IMR-90 (cell line): ENCODE results near the gene CACNA1I. TPM values are rescaled to one million over a fixed set of nuclear protein-coding genes. Genes with fewer than 3 reads are reported as not detected.

Experiments
- ATAC-seq: fragments of 200-7000 bp; cut with Tn5 transposase; 2 replicates; pipeline ENCODE4 v1.9.1; 2020; ENCODE audit warnings: low read depth, mild to moderate bottlenecking, moderate library complexity
- BruUV-seq: library from RNA; stranded (reverse); fragments of 400-500 nt; replicated peaks from 2 replicates; lab custom pipeline; 2021; lab: Mats Ljungman, UMichigan
- CTCF ChIA-PET: fragments of 300-600 bp; formaldehyde crosslinking; extraction: SDS; loops from one replicate; lab custom pipeline; 2021; ENCODE audit warnings: antibody characterized with exemption; lab: Yijun Ruan, JAX
- POLR2A ChIA-PET: fragments of 300-600 bp; sonication (Branson Sonifier 250); formaldehyde crosslinking; loops from one replicate; lab custom pipeline; 2022; ENCODE audit warnings: antibody characterized with exemption; ENCODE audit not compliant: unreplicated experiment; lab: Charles Lee
- DNase-seq: peaks from one replicate; pipeline ENCODE4 v3.0.0; 2013
- H2AFZ ChIP-seq: replicated peaks from 2 replicates; pipeline ENCODE3; 2013; ENCODE audit warnings: low read length, mild to moderate bottlenecking; ENCODE audit not compliant: poor library complexity
- H2AK5ac ChIP-seq: 2 replicates; pipeline ENCODE4 v1.6.1; 2013; ENCODE audit warnings: low read depth, low read length, inconsistent platforms
- H2AK9ac ChIP-seq: replicated peaks from 2 replicates; pipeline ENCODE3; 2013; ENCODE audit warnings: mild to moderate bottlenecking, low read depth, low read length, moderate library complexity; ENCODE audit not compliant: poor library complexity
- H2BK120ac ChIP-seq: 2 replicates; pipeline ENCODE4 v1.6.1; 2013; ENCODE audit warnings: low read depth, low read length, inconsistent platforms
- H2BK15ac ChIP-seq: 3 replicates; pipeline ENCODE4 v1.6.1; 2013; ENCODE audit warnings: low read depth, low read length, inconsistent platforms
- H2BK20ac ChIP-seq: 2 replicates; pipeline ENCODE4 v1.6.1; 2013; ENCODE audit warnings: low read depth, mild to moderate bottlenecking, inconsistent platforms, low read length, moderate library complexity
- H2BK5ac ChIP-seq: 2 replicates; pipeline ENCODE4 v1.6.1; 2013; ENCODE audit warnings: mild to moderate bottlenecking, low read depth, low read length, inconsistent platforms; ENCODE audit not compliant: poor library complexity, severe bottlenecking
- H3K14ac ChIP-seq: replicated peaks from 2 replicates; pipeline ENCODE4 v1.6.1; 2013; ENCODE audit warnings: low read depth, low read length, inconsistent platforms
- H3K18ac ChIP-seq: 2 replicates; pipeline ENCODE4 v1.6.1; 2013; ENCODE audit warnings: low read depth, low read length, control low read depth
- H3K23ac ChIP-seq: 2 replicates; pipeline ENCODE4 v1.6.1; 2013; ENCODE audit warnings: low read depth, low read length, inconsistent platforms
- H3K27ac ChIP-seq: 2 replicates; pipeline ENCODE4 v1.5.1; 2013; ENCODE audit warnings: mild to moderate bottlenecking, control low read depth, low read length; ENCODE audit not compliant: insufficient read depth
- H3K27me3 ChIP-seq: 2 replicates; pipeline ENCODE4 v1.6.1; 2013; ENCODE audit warnings: low read length; ENCODE audit not compliant: control insufficient read depth, insufficient read depth
- H3K36me3 ChIP-seq: 2 replicates; pipeline ENCODE4 v1.6.1; 2013; ENCODE audit warnings: low read length, mixed read lengths; ENCODE audit not compliant: control insufficient read depth, insufficient read depth
- H3K4ac ChIP-seq: 2 replicates; pipeline ENCODE4 v1.6.1; 2013; ENCODE audit warnings: low read depth, low read length, inconsistent platforms
- H3K4me1 ChIP-seq: 2 replicates; pipeline ENCODE4 v1.6.1; 2013; ENCODE audit warnings: low read length, mixed read lengths; ENCODE audit not compliant: control insufficient read depth, insufficient read depth
- H3K4me2 ChIP-seq: 2 replicates; pipeline ENCODE4 v1.6.1; 2013; ENCODE audit warnings: low read depth, mild to moderate bottlenecking, control low read depth, low read length, moderate library complexity
- H3K4me3 ChIP-seq: 2 replicates; pipeline ENCODE4 v1.5.1; 2013; ENCODE audit warnings: low read depth, mild to moderate bottlenecking, control low read depth, low read length, moderate library complexity; ENCODE audit not compliant: insufficient read depth
- H3K56ac ChIP-seq: 2 replicates; pipeline ENCODE4 v1.6.1; 2013; ENCODE audit warnings: low read length, inconsistent platforms; ENCODE audit not compliant: insufficient read depth; ENCODE audit errors: extremely low read depth
- H3K79me1 ChIP-seq, 2 experiments: 2 replicates each; pipeline ENCODE4 v1.6.1; 2013; ENCODE audit warnings: low read length in 2 of 2, inconsistent platforms in 1 of 2, low read depth in 1 of 2
- H3K9ac ChIP-seq: 2 replicates; pipeline ENCODE4 v1.6.1; 2013; ENCODE audit warnings: low read depth, low read length, control low read depth
- H3K9me1 ChIP-seq: 2 replicates; pipeline ENCODE4 v1.6.1; 2013; ENCODE audit warnings: low read length, inconsistent platforms; ENCODE audit not compliant: insufficient read depth
- H3K9me3 ChIP-seq: 2 replicates; pipeline ENCODE4 v1.6.1; 2013; ENCODE audit warnings: low read length; ENCODE audit not compliant: control insufficient read depth, insufficient read depth
- H4K20me1 ChIP-seq: 2 replicates; pipeline ENCODE4 v1.6.1; 2013; ENCODE audit warnings: low read length, inconsistent platforms; ENCODE audit not compliant: insufficient read depth
- H4K5ac ChIP-seq: 2 replicates; pipeline ENCODE4 v1.6.1; 2013; ENCODE audit warnings: mild to moderate bottlenecking, low read depth, low read length, control low read depth
- H4K8ac ChIP-seq, 2 experiments: 2 replicates each; pipeline ENCODE4 v1.6.1; 2013; ENCODE audit warnings: low read depth in 2 of 2, low read length in 2 of 2, control low read depth in 1 of 2, inconsistent platforms in 1 of 2
- H4K91ac ChIP-seq: 2 replicates; pipeline ENCODE4 v1.6.1; 2013; ENCODE audit warnings: low read depth, low read length, inconsistent platforms; ENCODE audit not compliant: insufficient read depth
- CEBPB ChIP-seq: IDR thresholded peaks from 2 replicates; pipeline ENCODE4 v1.6.1; 2012; ENCODE audit warnings: low read depth, low read length, improper control_type of control experiment
- FOS ChIP-seq: fragments of 150-350 bp; IDR thresholded peaks from 2 replicates; pipeline ENCODE4 v1.6.1; 2016; ENCODE audit warnings: low read depth, low read length
- WGBS, 2 experiments: methylation state at CpG; one replicate each; pipeline versions ENCODE4 v1.1.5 to v1.1.7; 2013; ENCODE audit warnings: missing lambda C conversion rate in 2 of 2; ENCODE audit not compliant: insufficient read length in 1 of 2; ENCODE audit errors: extremely low coverage in 2 of 2; 5-methylcytosine and 5-hydroxymethylcytosine counted together
- dilution Hi-C: fragments of 300-500 bp; cut with HindIII; formaldehyde crosslinking; loops from one replicate; pipeline ENCODE4 v1.14.3; 2018; ENCODE audit warnings: low sequenced_read_pairs; ENCODE audit not compliant: unreplicated experiment
- in situ Hi-C: fragments of 300-500 bp; cut with MboI; formaldehyde crosslinking; loops from 3 replicates; pipeline ENCODE4 v1.14.3; 2019; ENCODE audit warnings: low sequenced_read_pairs, inconsistent platforms, mixed read lengths
- intact Hi-C: fragments of 100-400 bp; cut with micrococcal nuclease; formaldehyde crosslinking; loops from 2 replicates; pipeline ENCODE4 v1.10.0; 2022
- polyA plus RNA-seq, 3 experiments: library from polyadenylated mRNA; depleted of rRNA; stranded (reverse); fragments of >200 nt; gene quantifications; 2 replicates each; pipeline ENCODE4 v1.2.3, GENCODE V29; 2012; ENCODE audit warnings: low replicate concordance in 1 of 3
- total RNA-seq: library from RNA; depleted of rRNA; stranded (reverse); fragments of >200 nt; gene quantifications from 2 replicates; pipeline ENCODE4 v1.2.3, GENCODE V29; 2012

CACNA1I gene
- total and polyA plus RNA-seq, 2 of the 4 experiments (the other 2 are of a cell fraction), result under 0.01 to 0.02 TPM

GRCh38 chr22:39663751-39664150 is 93.2 kb downstream of the CACNA1I start:
- CTCF ChIA-PET, result no interaction called here
- H4K8ac ChIP-seq, result no peak overlapping the region
- POLR2A ChIA-PET, result interaction anchor here (0.7 kb wide), 1 partner anchor 60 kb away, joined by 3 read pairs; no protein-coding TSS in a partner anchor
- H2BK20ac ChIP-seq, result no peak overlapping the region
- H4K20me1 ChIP-seq, result no peaks in the 10 kb centered on the region
- no peak overlapping the region for H3K4ac ChIP-seq
- no peak overlapping the region for H2BK5ac ChIP-seq
- no peak overlapping the region for H2AK5ac ChIP-seq
- DNase-seq (no peak), ATAC-seq (no peak)
- H2AK9ac ChIP-seq, result no peak overlapping the region
- no peak overlapping the region for H3K14ac ChIP-seq
- no peak overlapping the region for H3K18ac ChIP-seq
- H3K23ac ChIP-seq, result no peak overlapping the region
- no peak for TF ChIP-seq CEBPB
- no peak for TF ChIP-seq FOS
- H2AFZ ChIP-seq, result peak overlapping the region; percentile 21
- no peak overlapping the region for H2BK15ac ChIP-seq
- no peak overlapping the region for H4K91ac ChIP-seq
- dilution Hi-C loops, result no loop called here
- no peak overlapping the region for H3K27ac ChIP-seq
- H4K5ac ChIP-seq, result no peak overlapping the region
- H3K9ac ChIP-seq, result no peak overlapping the region
- H3K4me1 ChIP-seq, result no peaks in the 10 kb centered on the region
- BruUV-seq, result no TSS peak
- H3K4me3 ChIP-seq, result no peak overlapping the region
- H3K9me1 ChIP-seq, result no peaks in the 10 kb centered on the region
- no peak overlapping the region for H3K56ac ChIP-seq
- H2BK120ac ChIP-seq, result no peak overlapping the region
- intact Hi-C loops, result no loop called here
- peaks cover 83% of the 10 kb centered on the region for H3K27me3 ChIP-seq
- 54% methylated on average over 7 of the region's 22 CpGs; no CpG with 5 or more reads in 1 of the 2 experiments for WGBS, 2 experiments
- H3K9me3 ChIP-seq, result peaks cover 5% of the 10 kb centered on the region; the same call in 1 of the 2 replicates
- H3K79me1 ChIP-seq, result no peaks in the 10 kb centered on the region
- H3K36me3 ChIP-seq, result no peaks in the 10 kb centered on the region
- no peak overlapping the region for H3K4me2 ChIP-seq
- in situ Hi-C loops, result no loop called here
